ENCODE results near the gene GARS1.

Gene GARS1

DNA sequence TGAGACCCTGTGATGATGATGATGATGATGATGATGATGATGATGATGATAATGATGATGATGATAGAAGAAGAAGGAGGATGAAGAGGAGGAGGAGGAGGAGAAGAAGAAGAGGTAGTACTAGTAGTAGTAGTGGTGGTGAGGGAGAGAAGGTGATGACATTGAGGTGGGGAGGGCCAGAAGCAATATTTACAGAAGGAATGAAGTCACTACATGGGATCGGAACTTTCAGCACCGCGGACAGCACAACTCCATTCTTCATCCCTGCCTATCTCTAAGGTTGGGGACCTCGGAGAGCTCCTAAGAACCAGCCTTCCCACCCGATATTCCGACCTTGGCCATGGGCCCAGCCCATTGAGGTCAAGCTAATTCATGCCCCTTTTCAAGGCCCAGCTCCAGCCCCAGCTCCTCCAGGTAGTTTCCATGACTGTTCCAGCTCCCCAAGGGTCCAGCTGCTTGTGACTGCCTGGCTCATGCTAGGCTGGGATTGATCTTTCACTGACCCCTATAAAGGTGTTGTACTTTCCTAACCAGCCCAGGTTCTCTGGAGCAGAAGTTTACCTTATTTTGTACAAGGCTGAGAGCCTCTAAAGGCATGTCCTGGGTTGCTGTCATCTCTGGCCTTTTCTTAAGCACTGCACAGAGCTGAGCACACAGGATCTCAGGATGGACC is 77.3 kb downstream of the GARS1 start:
- TF ChIP-seq, protein P1, sequence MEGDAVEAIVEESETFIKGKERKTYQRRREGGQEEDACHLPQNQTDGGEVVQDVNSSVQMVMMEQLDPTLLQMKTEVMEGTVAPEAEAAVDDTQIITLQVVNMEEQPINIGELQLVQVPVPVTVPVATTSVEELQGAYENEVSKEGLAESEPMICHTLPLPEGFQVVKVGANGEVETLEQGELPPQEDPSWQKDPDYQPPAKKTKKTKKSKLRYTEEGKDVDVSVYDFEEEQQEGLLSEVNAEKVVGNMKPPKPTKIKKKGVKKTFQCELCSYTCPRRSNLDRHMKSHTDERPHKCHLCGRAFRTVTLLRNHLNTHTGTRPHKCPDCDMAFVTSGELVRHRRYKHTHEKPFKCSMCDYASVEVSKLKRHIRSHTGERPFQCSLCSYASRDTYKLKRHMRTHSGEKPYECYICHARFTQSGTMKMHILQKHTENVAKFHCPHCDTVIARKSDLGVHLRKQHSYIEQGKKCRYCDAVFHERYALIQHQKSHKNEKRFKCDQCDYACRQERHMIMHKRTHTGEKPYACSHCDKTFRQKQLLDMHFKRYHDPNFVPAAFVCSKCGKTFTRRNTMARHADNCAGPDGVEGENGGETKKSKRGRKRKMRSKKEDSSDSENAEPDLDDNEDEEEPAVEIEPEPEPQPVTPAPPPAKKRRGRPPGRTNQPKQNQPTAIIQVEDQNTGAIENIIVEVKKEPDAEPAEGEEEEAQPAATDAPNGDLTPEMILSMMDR (IDR thresholded peaks at IDR 0.05; ENCODE audit: insufficient read depth, low read length, missing control alignments): no peak
- DNase-seq (ENCODE audit: low read depth, low spot score): peak; percentile 7
- no peak overlapping the region for H3K4me3 ChIP-seq (ENCODE audit: low read depth, low read length)
- CTCF ChIA-PET: interaction anchor here (1.0 kb wide), 1 partner anchor 13 kb away, joined by 3 read pairs; no protein-coding TSS in a partner anchor
- POLR2A ChIA-PET: no interaction called here

GRCh38 chr7:30674420-30674819 is 79.7 kb downstream of the GARS1 start:
- no peak overlapping the region for H3K4me3 ChIP-seq (ENCODE audit: low read depth, low read length)
- ChIA-PET CTCF (no interaction called here), POLR2A (interaction anchor here (0.6 kb wide), 1 partner anchor 61 kb away, joined by 3 read pairs; no protein-coding TSS in a partner anchor)
- TF ChIP-seq, protein P1 (IDR thresholded peaks at IDR 0.05; ENCODE audit: insufficient read depth, low read length, missing control alignments): no peak
- DNase-seq (ENCODE audit: low read depth, low spot score): no peak

DNA sequence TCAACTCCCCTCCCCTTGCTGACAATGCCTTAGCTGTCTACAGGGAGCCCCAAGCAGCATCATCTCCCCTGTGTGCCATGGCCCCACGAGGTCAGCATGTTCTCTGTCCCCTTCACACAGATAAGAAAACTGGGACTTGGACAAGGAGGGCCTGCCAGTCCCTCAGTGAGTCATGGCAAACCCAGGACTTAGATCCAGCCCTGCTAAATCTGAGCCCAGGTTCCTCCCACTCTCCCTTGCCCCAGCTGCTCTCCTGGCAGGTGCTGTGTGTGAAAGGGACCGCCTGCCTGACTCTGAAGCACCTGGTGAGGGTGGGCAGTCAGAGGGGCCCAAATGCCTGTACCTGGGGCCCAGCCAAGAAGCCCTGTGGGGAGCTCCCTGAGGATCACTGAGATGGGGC is 80.2 kb downstream of the GARS1 start:
- CTCF ChIA-PET: interaction anchor here (1.0 kb wide), 1 partner anchor 10 kb away, joined by 3 read pairs; no protein-coding TSS in a partner anchor
- POLR2A ChIA-PET: interaction anchor here (0.6 kb wide), 1 partner anchor 61 kb away, joined by 3 read pairs; no protein-coding TSS in a partner anchor
- TF ChIP-seq, protein P1 (IDR thresholded peaks at IDR 0.05; ENCODE audit: insufficient read depth, low read length, missing control alignments): no peak
- no peak for DNase-seq (ENCODE audit: low read depth, low spot score)
- no peak overlapping the region for H3K4me3 ChIP-seq (ENCODE audit: low read depth, low read length)

- ChIA-PET POLR2A (no interaction called here), CTCF (interaction anchor here (1.1 kb wide), 1 partner anchor 62 kb away, joined by 3 read pairs; no protein-coding TSS in a partner anchor)
- no peak for DNase-seq (ENCODE audit: low read depth, low spot score)
- TF ChIP-seq, protein P1 (IDR thresholded peaks at IDR 0.05; ENCODE audit: insufficient read depth, low read length, missing control alignments): no peak
- H3K4me3 ChIP-seq (ENCODE audit: low read depth, low read length): no peak overlapping the region
Measured at GRCh38 chr7:30678805-30679204, 84.1 kb downstream of the GARS1 start.

DNA sequence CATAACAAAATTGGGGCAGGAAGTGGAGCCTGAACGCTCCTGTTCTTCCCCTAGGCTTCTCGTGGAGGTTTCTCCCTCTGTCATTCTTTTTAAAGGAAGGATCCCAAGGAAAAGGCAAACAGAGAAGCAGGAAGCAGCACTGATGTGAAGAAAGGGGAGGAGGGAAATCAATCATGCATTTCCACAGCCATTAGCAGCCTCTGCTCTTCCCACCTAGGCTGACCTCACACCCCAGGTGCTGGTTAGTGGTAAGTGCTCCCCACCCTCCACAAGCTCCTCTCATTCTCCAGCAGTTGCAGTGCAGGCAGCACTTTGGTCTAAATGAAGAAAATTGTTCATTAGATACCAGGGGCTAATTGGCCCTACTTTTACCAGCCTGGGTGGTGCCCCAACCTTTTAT is 85.0 kb downstream of the GARS1 start:
- no peak overlapping the region for H3K4me3 ChIP-seq (ENCODE audit: low read depth, low read length)
- CTCF ChIA-PET: interaction anchor here (1.1 kb wide), 1 partner anchor 61 kb away, joined by 3 read pairs; no protein-coding TSS in a partner anchor
- POLR2A ChIA-PET: no interaction called here
- no peak for DNase-seq (ENCODE audit: low read depth, low spot score)
- TF ChIP-seq, protein P1 (IDR thresholded peaks at IDR 0.05; ENCODE audit: insufficient read depth, low read length, missing control alignments): no peak

- ChIA-PET POLR2A (no interaction called here), CTCF (interaction anchor here (0.7 kb wide), 1 partner anchor 59 kb away, joined by 3 read pairs; no protein-coding TSS in a partner anchor)
- DNase-seq (ENCODE audit: low read depth, low spot score): no peak
- no peak overlapping the region for H3K4me3 ChIP-seq (ENCODE audit: low read depth, low read length)
- TF ChIP-seq, protein P1 (IDR thresholded peaks at IDR 0.05; ENCODE audit: insufficient read depth, low read length, missing control alignments): no peak
Measured at GRCh38 chr7:30681331-30681797, 86.7 kb downstream of the GARS1 start.
